C4-2B (cell line): Measurements from ENCODE around the gene CCDC15.

Source experiments
- ZFX ChIP-seq: fragments of 450-650 bp; IDR thresholded peaks from 2 replicates; pipeline ENCODE4 v1.6.1; 2017
- TF ChIP-seq, protein P1 (sequence below): fragments of 450-650 bp; conservative IDR thresholded peaks from 2 replicates; pipeline ENCODE4 v1.5.1; 2017; ENCODE audit warnings: mild to moderate bottlenecking

DNA sequence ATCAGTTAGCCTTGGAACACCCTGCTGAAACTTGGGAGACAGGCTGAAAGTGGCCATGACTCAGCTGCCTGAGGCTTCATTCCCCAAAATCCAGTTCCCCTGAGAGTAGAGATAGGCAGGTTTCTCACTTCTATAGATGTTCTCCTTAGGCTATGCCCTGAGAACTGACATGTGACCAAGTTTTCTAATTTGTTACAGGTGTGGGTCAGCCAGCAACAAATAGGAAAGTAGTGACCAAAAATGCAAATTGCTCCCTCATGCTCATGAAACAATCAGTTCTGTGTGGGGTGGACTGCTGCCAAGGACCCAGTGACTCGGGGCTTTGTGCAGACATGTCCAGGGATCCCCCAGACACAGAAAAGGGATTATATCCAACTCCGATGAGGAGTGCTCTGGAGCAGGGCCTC, 7.3 kb upstream of the CCDC15 start:
- TF ChIP-seq, protein P1, sequence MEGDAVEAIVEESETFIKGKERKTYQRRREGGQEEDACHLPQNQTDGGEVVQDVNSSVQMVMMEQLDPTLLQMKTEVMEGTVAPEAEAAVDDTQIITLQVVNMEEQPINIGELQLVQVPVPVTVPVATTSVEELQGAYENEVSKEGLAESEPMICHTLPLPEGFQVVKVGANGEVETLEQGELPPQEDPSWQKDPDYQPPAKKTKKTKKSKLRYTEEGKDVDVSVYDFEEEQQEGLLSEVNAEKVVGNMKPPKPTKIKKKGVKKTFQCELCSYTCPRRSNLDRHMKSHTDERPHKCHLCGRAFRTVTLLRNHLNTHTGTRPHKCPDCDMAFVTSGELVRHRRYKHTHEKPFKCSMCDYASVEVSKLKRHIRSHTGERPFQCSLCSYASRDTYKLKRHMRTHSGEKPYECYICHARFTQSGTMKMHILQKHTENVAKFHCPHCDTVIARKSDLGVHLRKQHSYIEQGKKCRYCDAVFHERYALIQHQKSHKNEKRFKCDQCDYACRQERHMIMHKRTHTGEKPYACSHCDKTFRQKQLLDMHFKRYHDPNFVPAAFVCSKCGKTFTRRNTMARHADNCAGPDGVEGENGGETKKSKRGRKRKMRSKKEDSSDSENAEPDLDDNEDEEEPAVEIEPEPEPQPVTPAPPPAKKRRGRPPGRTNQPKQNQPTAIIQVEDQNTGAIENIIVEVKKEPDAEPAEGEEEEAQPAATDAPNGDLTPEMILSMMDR = no peak
- TF ChIP-seq ZFX = no peak
